HUES6 (cell line): ENCODE results near the gene FANCD2.
"Not testable (repeated sequence)": the region's sequence is repeated elsewhere in the genome, so short reads cannot be mapped to it uniquely, and the experiment has no call there.

Experiments used
- H3K27ac ChIP-seq: 2 replicates; pipeline ENCODE4 v1.7.0; 2013; ENCODE audit warnings: low read depth, mild to moderate bottlenecking, low read length, inconsistent platforms
- H3K27me3 ChIP-seq: 2 replicates; pipeline ENCODE4 v1.6.1; 2013; ENCODE audit warnings: low read length; ENCODE audit not compliant: control insufficient read depth, insufficient read depth
- H3K36me3 ChIP-seq: 2 replicates; pipeline ENCODE4 v1.6.1; 2013; ENCODE audit warnings: low read length; ENCODE audit not compliant: control insufficient read depth, insufficient read depth
- H3K4me1 ChIP-seq: 2 replicates; pipeline ENCODE4 v1.6.1; 2013; ENCODE audit warnings: low read length; ENCODE audit not compliant: control insufficient read depth, insufficient read depth
- H3K4me3 ChIP-seq: 2 replicates; pipeline ENCODE4 v1.5.1; 2013; ENCODE audit warnings: low read depth, low read length
- H3K9ac ChIP-seq: one replicate; pipeline ENCODE4 v1.6.1; 2013; ENCODE audit warnings: mild to moderate bottlenecking, low read length
- H3K9me3 ChIP-seq: 2 replicates; pipeline ENCODE4 v1.6.1; 2013; ENCODE audit warnings: low read depth, low read length; ENCODE audit not compliant: control insufficient read depth, insufficient read depth

The FANCD2 gene

DNA sequence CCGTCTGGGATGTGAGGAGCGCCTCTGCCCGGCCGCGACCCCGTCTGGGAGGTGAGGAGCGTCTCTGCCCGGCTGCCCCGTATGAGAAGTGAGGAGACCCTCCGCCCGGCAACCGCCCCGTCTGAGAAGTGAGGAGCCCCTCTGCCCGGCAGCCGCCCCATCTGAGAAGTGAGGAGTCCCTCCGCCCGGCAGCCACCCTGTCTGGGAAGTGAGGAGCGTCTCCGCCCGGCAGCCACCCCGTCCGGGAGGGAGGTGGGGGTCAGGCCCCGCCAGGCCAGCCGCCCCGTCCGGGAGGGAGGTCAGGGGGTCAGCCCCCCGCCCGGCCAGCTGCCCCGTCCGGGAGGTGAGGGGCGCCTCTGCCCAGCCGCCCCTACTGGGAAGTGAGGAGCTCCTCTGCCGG lies 43.8 kb downstream of the FANCD2 start:
- H3K4me3 ChIP-seq, H3K27me3 ChIP-seq, H3K4me1 ChIP-seq, H3K27ac ChIP-seq, H3K9me3 ChIP-seq, H3K9ac ChIP-seq: not testable (repeated sequence)
- H3K36me3 ChIP-seq: peaks cover 69% of the 10 kb centered on the region

DNA sequence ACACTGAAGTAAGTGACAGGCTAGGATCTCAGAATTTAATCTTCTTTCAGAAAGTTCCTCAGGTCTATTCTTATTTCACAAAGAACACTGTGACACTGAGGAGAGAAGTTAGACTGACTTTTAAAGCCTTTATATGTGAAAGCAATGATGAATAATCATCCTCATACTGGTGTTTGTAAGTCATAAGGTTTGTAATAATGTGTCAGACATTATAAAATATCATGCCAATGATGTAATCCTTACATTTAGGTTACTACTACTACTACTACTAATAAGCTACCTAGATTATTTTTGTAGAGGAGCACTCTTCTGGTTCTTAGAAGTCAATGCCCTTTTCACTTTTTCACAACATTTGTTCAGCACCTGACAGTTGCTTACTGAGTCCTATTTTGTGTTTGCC lies 48.4 kb downstream of the FANCD2 start:
- no peaks in the 10 kb centered on the region for H3K9me3 ChIP-seq
- no peak overlapping the region for H3K4me3 ChIP-seq
- no peaks in the 10 kb centered on the region for H3K4me1 ChIP-seq
- H3K27me3 ChIP-seq: no peaks in the 10 kb centered on the region
- no peak overlapping the region for H3K27ac ChIP-seq
- peaks cover 62% of the 10 kb centered on the region for H3K36me3 ChIP-seq
- H3K9ac ChIP-seq: no peak overlapping the region

DNA sequence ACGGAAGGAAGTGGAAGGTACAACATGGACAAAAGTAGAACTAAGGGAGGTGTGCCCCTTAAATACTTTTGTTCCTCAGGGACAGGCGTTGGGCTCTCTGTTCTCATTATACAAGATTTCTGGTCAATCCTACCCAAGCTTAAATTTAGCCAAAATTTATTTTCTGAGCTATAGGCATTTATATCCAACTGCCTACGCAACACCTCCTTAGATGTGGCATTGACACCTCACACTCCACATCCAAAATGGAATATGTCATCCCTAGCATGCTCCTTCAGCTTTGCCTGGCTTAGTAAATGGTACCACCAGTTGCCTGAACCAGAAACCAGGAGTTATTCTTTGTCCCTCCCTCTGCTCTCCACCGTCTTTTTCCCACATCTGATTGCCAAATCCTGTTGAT lies 55.6 kb downstream of the FANCD2 start:
- H3K4me3 ChIP-seq: no peak overlapping the region
- H3K9me3 ChIP-seq: no peaks in the 10 kb centered on the region
- no peaks in the 10 kb centered on the region for H3K27me3 ChIP-seq
- H3K36me3 ChIP-seq: peaks cover 90% of the 10 kb centered on the region
- no peak overlapping the region for H3K9ac ChIP-seq
- no peaks in the 10 kb centered on the region for H3K4me1 ChIP-seq
- H3K27ac ChIP-seq: no peak overlapping the region

DNA sequence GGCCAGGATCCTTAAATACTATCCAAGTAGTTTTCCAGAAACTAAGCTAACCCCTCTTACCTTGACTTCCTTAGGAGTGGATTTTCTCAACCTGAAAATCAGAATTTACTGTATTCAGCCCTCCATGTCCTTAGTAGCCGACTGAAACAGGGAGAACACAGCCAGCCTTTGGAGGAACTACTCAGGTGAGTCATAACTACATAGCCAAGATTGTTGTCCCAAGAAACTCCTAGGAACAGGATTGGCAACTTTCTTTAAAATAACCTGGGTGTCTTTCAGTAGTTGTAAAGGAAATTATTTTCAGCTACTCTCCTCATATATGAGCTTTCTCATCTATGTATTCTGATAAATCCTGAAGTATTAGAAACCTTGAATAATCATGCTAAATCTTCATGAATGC lies 59.5 kb downstream of the FANCD2 start:
- Histone ChIP-seq H3K9ac (no peak overlapping the region), H3K36me3 (peaks cover 91% of the 10 kb centered on the region), H3K4me1 (no peaks in the 10 kb centered on the region), H3K27me3 (no peaks in the 10 kb centered on the region), H3K4me3 (no peak overlapping the region), H3K27ac (no peak overlapping the region), H3K9me3 (no peaks in the 10 kb centered on the region)

DNA sequence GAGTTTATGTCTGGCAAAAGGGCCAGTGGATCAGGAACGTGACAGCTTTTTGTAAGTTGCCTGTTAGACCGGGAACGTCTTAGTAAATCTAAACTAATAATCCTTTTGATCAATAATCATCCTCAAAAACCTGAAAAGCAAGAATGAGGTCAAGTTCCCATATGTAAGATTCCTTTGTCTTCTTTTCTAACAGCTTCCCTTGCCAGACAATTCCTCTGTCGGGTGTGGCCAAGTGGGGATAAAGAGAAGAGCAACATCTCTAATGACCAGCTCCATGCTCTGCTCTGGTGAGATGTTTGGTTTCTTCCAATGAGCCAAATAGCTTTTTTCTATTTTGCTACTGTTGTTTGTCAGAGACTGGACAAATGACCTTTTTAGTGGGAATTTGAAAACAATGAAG lies 62.0 kb downstream of the FANCD2 start:
- Histone ChIP-seq H3K36me3 (peaks cover 83% of the 10 kb centered on the region), H3K27me3 (no peaks in the 10 kb centered on the region), H3K4me1 (no peaks in the 10 kb centered on the region), H3K9me3 (no peaks in the 10 kb centered on the region), H3K27ac (no peak overlapping the region), H3K4me3 (no peak overlapping the region), H3K9ac (no peak overlapping the region)

DNA sequence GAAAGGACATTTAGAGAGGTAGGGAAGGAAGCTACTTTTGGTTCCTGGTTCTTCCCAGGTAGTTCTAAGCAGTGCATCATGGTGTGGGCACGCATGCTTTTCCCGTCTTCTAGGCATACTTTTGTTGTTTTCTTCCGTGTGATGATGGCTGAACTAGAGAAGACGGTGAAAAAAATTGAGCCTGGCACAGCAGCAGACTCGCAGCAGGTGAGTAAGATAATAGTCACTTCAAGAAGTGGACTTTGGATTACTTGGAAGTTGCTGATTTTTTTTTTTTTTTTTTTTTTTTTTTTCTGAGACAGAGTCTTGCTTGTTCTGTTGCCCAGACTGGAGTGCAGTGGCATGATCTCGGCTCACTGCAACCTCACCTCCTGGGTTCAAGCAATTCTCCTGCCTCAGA lies 63.9 kb downstream of the FANCD2 start:
- Histone ChIP-seq H3K9me3 (no peaks in the 10 kb centered on the region), H3K27ac (no peak overlapping the region), H3K4me3 (no peak overlapping the region), H3K27me3 (no peaks in the 10 kb centered on the region), H3K4me1 (no peaks in the 10 kb centered on the region), H3K9ac (no peak overlapping the region), H3K36me3 (peaks cover 84% of the 10 kb centered on the region)

DNA sequence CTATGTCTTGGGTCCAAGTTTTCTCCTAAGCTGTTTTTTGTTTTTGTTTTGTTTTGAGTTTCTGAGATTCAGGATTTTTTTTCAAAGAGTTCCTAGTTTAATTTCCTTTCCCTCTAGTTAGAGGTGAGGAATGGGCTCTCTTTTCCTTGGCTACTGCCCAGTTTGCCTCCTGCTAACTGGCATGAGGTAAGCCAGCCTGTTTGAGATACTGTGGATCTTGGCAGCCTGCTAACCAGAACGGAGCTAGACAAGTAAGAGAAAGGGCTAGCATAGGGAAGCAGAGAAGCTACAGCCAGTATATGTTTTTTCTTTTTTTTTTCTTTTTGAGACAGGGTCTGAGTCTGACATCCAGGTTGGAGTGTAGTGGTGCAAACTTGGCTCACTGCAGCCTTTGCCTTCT lies 64.5 kb downstream of the FANCD2 start:
- not testable (repeated sequence) for H3K9ac ChIP-seq, H3K4me3 ChIP-seq, H3K9me3 ChIP-seq, H3K27ac ChIP-seq, H3K4me1 ChIP-seq, H3K27me3 ChIP-seq
- H3K36me3 ChIP-seq: peaks cover 86% of the 10 kb centered on the region

DNA sequence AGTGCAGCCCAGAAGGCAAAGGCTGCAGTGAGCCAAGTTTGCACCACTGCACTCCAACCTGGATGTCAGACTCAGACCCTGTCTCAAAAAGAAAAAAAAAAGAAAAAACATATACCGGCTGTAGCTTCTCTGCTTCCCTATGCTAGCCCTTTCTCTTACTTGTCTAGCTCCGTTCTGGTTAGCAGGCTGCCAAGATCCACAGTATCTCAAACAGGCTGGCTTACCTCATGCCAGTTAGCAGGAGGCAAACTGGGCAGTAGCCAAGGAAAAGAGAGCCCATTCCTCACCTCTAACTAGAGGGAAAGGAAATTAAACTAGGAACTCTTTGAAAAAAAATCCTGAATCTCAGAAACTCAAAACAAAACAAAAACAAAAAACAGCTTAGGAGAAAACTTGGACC lies 65.2 kb downstream of the FANCD2 start:
- H3K9me3 ChIP-seq, H3K9ac ChIP-seq, H3K27me3 ChIP-seq, H3K27ac ChIP-seq, H3K4me1 ChIP-seq, H3K4me3 ChIP-seq: not testable (repeated sequence)
- H3K36me3 ChIP-seq: peaks cover 85% of the 10 kb centered on the region

DNA sequence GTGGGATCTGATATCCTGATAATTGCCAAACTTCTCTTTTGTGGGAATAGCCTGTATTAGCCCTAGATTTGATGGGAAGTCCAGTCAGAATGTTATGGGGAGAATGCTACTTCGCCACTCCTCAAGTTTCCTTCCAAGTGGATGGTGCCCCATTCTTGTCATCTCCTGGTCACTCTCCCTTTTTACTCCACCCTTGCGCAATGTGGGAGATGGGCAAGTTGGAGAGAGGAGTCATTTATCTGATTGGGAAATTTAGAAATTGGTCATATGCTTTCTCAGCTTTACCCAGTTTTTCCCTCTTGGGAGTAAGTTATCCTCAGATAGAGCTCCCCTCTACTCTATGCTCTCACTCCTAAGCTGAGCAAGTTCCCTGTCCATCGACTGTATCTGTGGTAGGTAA lies 67.4 kb downstream of the FANCD2 start:
- no peaks in the 10 kb centered on the region for H3K4me1 ChIP-seq
- H3K36me3 ChIP-seq: peaks cover 81% of the 10 kb centered on the region
- no peak overlapping the region for H3K4me3 ChIP-seq
- H3K27me3 ChIP-seq: no peaks in the 10 kb centered on the region
- no peak overlapping the region for H3K9ac ChIP-seq
- H3K9me3 ChIP-seq: no peaks in the 10 kb centered on the region
- no peak overlapping the region for H3K27ac ChIP-seq

DNA sequence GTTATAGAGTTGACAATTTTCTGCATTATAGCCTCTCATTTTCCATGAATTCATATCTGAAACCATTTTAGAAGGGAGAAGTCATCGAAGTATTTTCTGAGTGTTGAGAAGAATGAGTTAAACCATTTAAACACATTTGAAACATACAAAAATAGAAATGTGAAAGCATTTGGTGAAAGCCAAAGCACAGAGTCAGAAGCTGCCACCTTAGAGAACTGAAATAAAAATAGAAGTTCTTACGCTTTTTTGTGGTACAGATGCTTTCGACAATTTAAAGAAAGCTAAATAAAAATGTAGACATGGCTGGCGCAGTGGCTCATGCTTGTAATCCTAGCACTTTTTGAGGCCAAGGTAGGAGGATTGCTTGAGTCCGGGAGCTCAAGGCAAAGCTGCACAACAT lies 72.8 kb downstream of the FANCD2 start:
- Histone ChIP-seq H3K4me1 (no peaks in the 10 kb centered on the region), H3K36me3 (peaks cover 69% of the 10 kb centered on the region), H3K27ac (no peak overlapping the region), H3K27me3 (no peaks in the 10 kb centered on the region), H3K9me3 (no peaks in the 10 kb centered on the region), H3K9ac (no peak overlapping the region), H3K4me3 (no peak overlapping the region)

DNA sequence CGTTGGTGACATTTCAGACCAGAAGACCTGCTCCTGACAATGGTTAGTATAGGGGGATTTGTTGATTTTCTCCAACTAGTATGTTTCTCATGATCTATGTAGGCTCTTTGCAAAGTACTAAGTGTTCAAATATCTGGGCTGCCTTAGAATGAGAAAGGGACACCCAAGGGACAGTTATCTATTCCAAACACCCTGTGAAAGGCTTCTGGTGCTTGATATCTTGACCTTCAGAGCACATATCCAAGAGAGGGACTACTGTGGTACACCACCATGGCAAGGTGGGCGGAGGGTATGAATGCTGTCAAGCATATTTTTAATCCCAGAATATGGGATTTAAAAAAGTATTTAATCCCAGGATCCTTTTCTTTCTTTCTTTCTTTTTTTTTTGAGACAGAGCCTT lies 80.7 kb downstream of the FANCD2 start:
- H3K27ac ChIP-seq: no peak overlapping the region
- H3K27me3 ChIP-seq: no peaks in the 10 kb centered on the region
- no peak overlapping the region for H3K4me3 ChIP-seq
- H3K9ac ChIP-seq: no peak overlapping the region
- H3K9me3 ChIP-seq: no peaks in the 10 kb centered on the region
- no peaks in the 10 kb centered on the region for H3K4me1 ChIP-seq
- peaks cover under 1% of the 10 kb centered on the region for H3K36me3 ChIP-seq

DNA sequence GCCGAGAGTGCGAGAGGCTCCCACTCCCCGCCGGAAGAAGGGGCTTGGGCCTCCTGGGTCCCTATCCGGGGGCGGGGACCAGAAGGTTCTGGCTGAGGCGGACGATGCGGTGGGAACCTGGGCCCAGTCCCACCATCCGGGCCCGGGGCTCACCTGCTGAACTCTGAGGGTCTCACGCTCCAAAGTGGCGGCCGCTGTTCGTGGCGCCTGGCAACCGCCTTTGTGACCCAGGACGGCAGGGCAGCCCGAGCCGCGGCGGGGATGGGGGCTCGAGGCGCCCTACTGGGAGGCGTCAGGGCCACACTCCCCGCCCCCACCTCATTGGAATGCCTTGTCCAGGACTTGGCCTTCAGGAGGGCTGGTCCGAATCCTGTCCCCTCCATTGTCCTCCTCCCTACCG lies 81.9 kb downstream of the FANCD2 start, which contains the start of gene FANCD2OS:
FANCD2OS (minus strand) TSS at position 165 of the 400 bp plus-strand sequence. CDS start 3,481 bp downstream, outside the sequence.
- Histone ChIP-seq H3K27me3 (no peaks in the 10 kb centered on the region), H3K9me3 (no peaks in the 10 kb centered on the region), H3K27ac (no peak within 1 kb of the TSS), H3K4me1 (no peaks in the 10 kb centered on the region), H3K36me3 (no peaks in the 10 kb centered on the region), H3K9ac (no peak within 1 kb of the TSS), H3K4me3 (no peak within 1 kb of the TSS)
